ENCODE measurements around the gene MUS81. TPM values are rescaled to one million over a fixed set of nuclear protein-coding genes. Genes with fewer than 3 reads are reported as not detected.

MUS81 gene
- total and polyA plus RNA-seq, 2 donors (not counting 3 experiments of a cell fraction or from before 2014, with no cell fraction given): 57.9 to 76.9 TPM

- Histone ChIP-seq H2AFZ (ENCODE audit: low read depth, low read length) (no peak overlapping the region), H4K20me1 (replicated peaks; ENCODE audit: control insufficient read depth, extremely low read depth, insufficient read depth, low read length) (no peaks in the 10 kb centered on the region), H3K9me1 (replicated peaks; ENCODE audit: control insufficient read depth, extremely low read depth, insufficient read depth, low read length) (no peaks in the 10 kb centered on the region), H3K9ac (replicated peaks; ENCODE audit: extremely low read depth, insufficient read depth, low read length) (peak overlapping the region; percentile 25), H3K4me3 (replicated peaks in 1 of 3; ENCODE audit: insufficient read depth in 1 of 3, low read depth in 1 of 3, low read length in 3 of 3) (no peak overlapping the region), H3K79me2 (ENCODE audit: control insufficient read depth, insufficient read depth, low read length) (peaks cover 31% of the 10 kb centered on the region), H3K4me2 (ENCODE audit: insufficient read depth, low read length) (no peak overlapping the region), H3K27me3 (ENCODE audit: control insufficient read depth in 2 of 2, insufficient read depth in 2 of 2, low read length in 2 of 2) (no peaks in the 10 kb centered on the region), H3K4me1 (ENCODE audit: control insufficient read depth, extremely low read depth, insufficient read depth, low read length) (peaks cover 65% of the 10 kb centered on the region), H3K9me3 (replicated peaks; ENCODE audit: control insufficient read depth, insufficient read depth, low read length) (no peaks in the 10 kb centered on the region), H3K36me3 (ENCODE audit: control insufficient read depth in 2 of 2, extremely low read depth in 1 of 2, insufficient read depth in 2 of 2, low read length in 2 of 2) (no peaks in the 10 kb centered on the region), H3K27ac (ENCODE audit: insufficient read depth, low read depth, low read length) (peak overlapping the region; percentile 92)
- FAIRE-seq (no peak), DNase-seq (ENCODE audit: low read depth, low spot score) (no peak)
- CTCF ChIA-PET: interaction anchor here (0.7 to 4.9 kb wide), 12 partner anchors 8 to 135 kb away, joined by 3 to 73 read pairs (median 4); partner anchors contain the start of genes CCDC85B, FIBP and FOSL1
- intact Hi-C loops (cut with micrococcal nuclease) (loop anchor here (1.0 to 5.0 kb wide), 3 partner anchors 15 to 137 kb away; partner anchors contain the start of genes FIBP, FOSL1 and SF3B2), dilution Hi-C loops (cut with MboI; ENCODE audit: extremely low pct_ligation_motif_present, low sequenced_read_pairs) (no loop called here)
- POLR2A ChIA-PET: interaction anchor here (0.7 to 2.0 kb wide), 5 partner anchors 16 to 137 kb away, joined by 3 to 28 read pairs (median 7); partner anchors contain the start of genes CCDC85B, FIBP and FOSL1
- TF ChIP-seq JUN (IDR thresholded peaks at IDR 0.05; ENCODE audit: borderline replicate concordance, insufficient read depth, insufficient read length, low read depth) (no peak), MAX (IDR thresholded peaks at IDR 0.05; ENCODE audit: insufficient read depth, insufficient read length) (no peak), GATA2 (IDR thresholded peaks at IDR 0.05; ENCODE audit: insufficient read depth, insufficient read length, low read depth, low read length) (no peak), POLR2A (IDR thresholded peaks at IDR 0.05; ENCODE audit: low read depth, low read length) (no peak), MYC (IDR thresholded peaks at IDR 0.05; ENCODE audit: low read depth, low read length) (no peak), FOS (IDR thresholded peaks at IDR 0.05; ENCODE audit: borderline replicate concordance, insufficient read depth, low read length) (no peak), POLR2AphosphoS5 (IDR thresholded peaks at IDR 0.05; ENCODE audit: insufficient read depth, low read depth, low read length) (no peak), EZH2 (IDR thresholded peaks at IDR 0.05; ENCODE audit: borderline replicate concordance, low read depth, low read length, severe bottlenecking) (no peak), CTCF (IDR thresholded peaks at IDR 0.05; ENCODE audit: extremely low read depth in 1 of 2, insufficient read depth in 1 of 2, low read depth in 1 of 2, low read length in 2 of 2) (no peak)
- BruUV-seq (replicated peaks): TSS peak; percentile 0
Measured at GRCh38 chr11:65915101-65915820, 55.0 kb downstream of the MUS81 start.

Data from endothelial cell of umbilical vein (primary cell).